ENCODE measurements around the gene CASS4. TPM values are rescaled to one million over a fixed set of nuclear protein-coding genes. Genes with fewer than 3 reads are reported as not detected.

The CASS4 gene
- total RNA-seq, 1 experiment from 2014 or later, result not detected

GRCh38 chr20:56422824-56423189, 10.7 kb downstream of the CASS4 start:
- H3K14ac ChIP-seq (ENCODE audit: insufficient read depth, low read length), result no peak overlapping the region
- no peaks in the 10 kb centered on the region for H3K79me1 ChIP-seq (ENCODE audit: insufficient read depth, low read depth, low read length, poor library complexity, severe bottlenecking)
- no peak overlapping the region for H2AK5ac ChIP-seq (ENCODE audit: insufficient read length, low read length)
- no peak overlapping the region for H2BK20ac ChIP-seq (ENCODE audit: low read depth, low read length, poor library complexity, severe bottlenecking)
- DNase-seq, result no peak
- H3K4ac ChIP-seq (ENCODE audit: low read depth, low read length), result no peak overlapping the region
- H3K9ac ChIP-seq (ENCODE audit: extremely low read depth, insufficient read length, low read length), result no peak overlapping the region
- Mint-ChIP-seq H3K4me1 (peaks cover 9 to 10% of the 10 kb centered on the region in 2 experiments), H3K36me3 (ENCODE audit: insufficient read depth in 1 of 3, low read depth in 3 of 3) (no peaks in the 10 kb centered on the region), H3K27me3 (ENCODE audit: low read depth) (peaks cover 84% of the 10 kb centered on the region), H3K9me3 (no peaks in the 10 kb centered on the region), H3K4me3 (no peak overlapping the region), H3K27ac (no peak overlapping the region)
- no CpG with 5 or more reads among the region's 4 CpGs for WGBS (ENCODE audit: extremely low coverage, insufficient read length, low lambda C conversion rate)
- no peaks in the 10 kb centered on the region for H3K79me2 ChIP-seq (ENCODE audit: insufficient read depth, low read length)
- H2BK5ac ChIP-seq (ENCODE audit: insufficient read length, low read length), result no peak overlapping the region
- no peaks in the 10 kb centered on the region for H3K23me2 ChIP-seq (ENCODE audit: insufficient read length, low read depth, low read length, poor library complexity, severe bottlenecking)
- H3K27me3 ChIP-seq (ENCODE audit: insufficient read depth, low read length), result no peaks in the 10 kb centered on the region; the same call in 1 of the 2 replicates
- no peak overlapping the region for H4K91ac ChIP-seq (ENCODE audit: insufficient read length, low read depth, low read length)
- no peak overlapping the region for H4K8ac ChIP-seq (replicated peaks; ENCODE audit: insufficient read length, low read depth, low read length)
- no peaks in the 10 kb centered on the region; the same call in 1 of the 2 replicates for H3K4me1 ChIP-seq (ENCODE audit: insufficient read depth, low read length)
- no peak overlapping the region for H2BK12ac ChIP-seq (ENCODE audit: insufficient read length, low read depth, low read length)
- no peak overlapping the region for H2BK15ac ChIP-seq (ENCODE audit: low read depth, low read length)
- no peaks in the 10 kb centered on the region for H4K20me1 ChIP-seq (ENCODE audit: control insufficient read depth, insufficient read depth, insufficient read length)
- H3K23ac ChIP-seq (ENCODE audit: insufficient read length, low read depth, low read length), result no peak overlapping the region
- H2BK120ac ChIP-seq (ENCODE audit: low read depth, low read length, poor library complexity, severe bottlenecking), result no peak overlapping the region
- H3K18ac ChIP-seq (ENCODE audit: insufficient read length, low read depth, low read length), result no peak overlapping the region
- H2AFZ ChIP-seq (ENCODE audit: low read length), result no peak overlapping the region
- no peak overlapping the region for H3K4me2 ChIP-seq (ENCODE audit: insufficient read depth, insufficient read length, low read length)
- no peak overlapping the region for H3K27ac ChIP-seq (ENCODE audit: insufficient read length, low read depth, low read length)
- no peak overlapping the region for H4K5ac ChIP-seq (ENCODE audit: insufficient read length, low read depth, low read length)
- no peak overlapping the region for H3T11ph ChIP-seq (ENCODE audit: low read length)
- no peaks in the 10 kb centered on the region for H3K9me3 ChIP-seq (ENCODE audit: control insufficient read depth, low read depth, low read length)
- no peak overlapping the region for H3K56ac ChIP-seq (ENCODE audit: insufficient read length, low read depth, low read length)
- TF ChIP-seq CTCF (conservative IDR thresholded peaks at IDR 0.05), result no peak
